ENCODE results near the gene MGAT5B. TPM values are rescaled to one million over a fixed set of nuclear protein-coding genes. Genes with fewer than 3 reads are reported as not detected.

Gene MGAT5B
- total RNA-seq, 1 experiment from 2014 or later: 15.0 TPM

- peaks cover 35% of the 10 kb centered on the region for H3K36me3 ChIP-seq
- no peaks in the 10 kb centered on the region for H3K9me3 ChIP-seq (replicated peaks)
- no peak for DNase-seq (ENCODE audit: low read depth in 1 of 2, low spot score in 2 of 2)
- no peak overlapping the region for H3K27ac ChIP-seq
- no peaks in the 10 kb centered on the region for H3K27me3 ChIP-seq (replicated peaks)
- no peaks in the 10 kb centered on the region for H3K4me1 ChIP-seq (replicated peaks)
- no peak overlapping the region for H3K4me3 ChIP-seq
These were observed 81.9 kb downstream of the MGAT5B start for GRCh38 chr17:76949913-76950695.

GRCh38 chr17:76951375-76951905 lies 83.2 kb downstream of the MGAT5B start:
- H3K36me3 ChIP-seq: peaks cover 25% of the 10 kb centered on the region
- no peak for DNase-seq (ENCODE audit: low read depth in 1 of 2, low spot score in 2 of 2)
- H3K27me3 ChIP-seq (replicated peaks): no peaks in the 10 kb centered on the region
- no peaks in the 10 kb centered on the region; the same call in 1 of the 2 replicates for H3K9me3 ChIP-seq (replicated peaks)
- H3K4me3 ChIP-seq: no peak overlapping the region
- no peaks in the 10 kb centered on the region for H3K4me1 ChIP-seq (replicated peaks)
- no peak overlapping the region for H3K27ac ChIP-seq

DNA sequence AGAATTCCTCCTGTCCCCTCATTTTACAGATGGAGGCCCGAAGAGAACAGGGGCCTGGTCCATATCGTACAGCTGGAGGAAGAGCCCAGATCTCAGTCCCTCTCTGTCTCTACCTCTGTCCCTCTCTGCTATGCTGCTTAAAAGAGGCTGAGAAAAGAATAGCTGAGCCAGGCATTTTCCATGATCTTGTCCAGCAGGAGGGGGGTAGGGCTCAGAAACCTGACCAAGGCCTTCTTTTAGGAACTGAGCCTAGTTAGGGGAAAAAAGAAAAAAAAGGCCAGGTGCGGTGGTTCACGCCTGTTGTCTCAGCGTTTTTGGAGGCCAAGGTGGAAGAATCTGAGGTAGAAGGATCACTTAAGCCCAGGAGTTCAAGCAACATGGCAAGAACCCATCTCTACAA lies 84.2 kb downstream of the MGAT5B start:
- no peak for DNase-seq (ENCODE audit: low read depth in 1 of 2, low spot score in 2 of 2)
- Histone ChIP-seq H3K9me3 (replicated peaks) (no peaks in the 10 kb centered on the region; the same call in 1 of the 2 replicates), H3K27me3 (replicated peaks) (no peaks in the 10 kb centered on the region), H3K36me3 (peaks cover 18% of the 10 kb centered on the region), H3K4me3 (no peak overlapping the region), H3K4me1 (replicated peaks) (no peaks in the 10 kb centered on the region), H3K27ac (no peak overlapping the region)

DNA sequence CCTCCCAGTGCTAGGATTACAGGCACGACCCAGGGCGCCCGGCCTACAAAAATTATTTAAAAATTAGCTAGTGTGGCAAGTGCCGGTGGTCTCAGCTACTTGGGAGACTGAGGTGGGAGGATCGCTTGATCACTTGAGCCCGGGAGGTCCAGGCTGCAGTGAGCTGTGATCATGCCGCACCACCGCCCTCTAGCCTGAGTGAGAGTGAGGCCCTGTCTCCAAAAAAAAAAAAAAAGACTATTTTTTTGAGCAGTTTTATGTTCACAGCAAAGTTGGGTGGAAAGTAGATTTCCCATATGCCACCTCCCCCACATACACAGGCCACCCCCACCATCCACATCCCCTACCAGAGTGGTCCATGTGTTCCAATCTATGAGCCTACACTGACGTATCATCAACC lies 84.9 kb downstream of the MGAT5B start:
- no peaks in the 10 kb centered on the region for H3K27me3 ChIP-seq (replicated peaks)
- no peak overlapping the region for H3K27ac ChIP-seq
- DNase-seq (ENCODE audit: low read depth in 1 of 2, low spot score in 2 of 2): no peak
- H3K9me3 ChIP-seq (replicated peaks): no peaks in the 10 kb centered on the region; the same call in 1 of the 2 replicates
- H3K4me1 ChIP-seq (replicated peaks): no peaks in the 10 kb centered on the region
- no peak overlapping the region for H3K4me3 ChIP-seq
- peaks cover 11% of the 10 kb centered on the region for H3K36me3 ChIP-seq

- Histone ChIP-seq H3K36me3 (peaks cover 2% of the 10 kb centered on the region), H3K27ac (no peak overlapping the region), H3K4me1 (replicated peaks) (no peaks in the 10 kb centered on the region), H3K27me3 (replicated peaks) (no peaks in the 10 kb centered on the region), H3K4me3 (no peak overlapping the region), H3K9me3 (replicated peaks) (no peaks in the 10 kb centered on the region; the same call in 1 of the 2 replicates)
- DNase-seq (ENCODE audit: low read depth in 1 of 2, low spot score in 2 of 2): no peak
These were observed 85.7 kb downstream of the MGAT5B start for GRCh38 chr17:76953946-76954345.

DNA sequence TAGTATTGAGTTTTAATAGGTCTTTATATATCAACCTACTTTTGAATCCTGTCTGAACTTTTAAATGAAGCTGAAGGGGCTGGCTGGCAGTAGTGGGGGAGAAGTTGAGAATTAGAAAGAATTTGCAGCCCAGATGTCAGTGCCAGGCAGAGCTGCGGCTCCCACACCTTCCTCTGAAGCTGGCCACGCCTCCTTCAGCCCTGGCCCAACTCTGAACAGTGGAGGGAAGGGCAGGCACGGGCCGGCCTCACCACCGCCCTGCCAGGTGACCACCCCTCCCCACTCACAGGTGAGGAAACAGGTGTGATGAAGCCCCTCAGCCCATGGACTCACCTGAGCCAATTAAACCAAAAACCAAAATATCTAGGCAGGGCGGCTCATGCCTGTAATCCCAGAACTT lies 87.0 kb downstream of the MGAT5B start:
- no peaks in the 10 kb centered on the region; the same call in 1 of the 2 replicates for H3K36me3 ChIP-seq
- no peaks in the 10 kb centered on the region; the same call in 1 of the 2 replicates for H3K9me3 ChIP-seq (replicated peaks)
- no peak for DNase-seq (ENCODE audit: low read depth in 1 of 2, low spot score in 2 of 2)
- H3K4me3 ChIP-seq: no peak overlapping the region
- no peak overlapping the region for H3K27ac ChIP-seq
- H3K27me3 ChIP-seq (replicated peaks): no peaks in the 10 kb centered on the region
- no peaks in the 10 kb centered on the region for H3K4me1 ChIP-seq (replicated peaks)

DNA sequence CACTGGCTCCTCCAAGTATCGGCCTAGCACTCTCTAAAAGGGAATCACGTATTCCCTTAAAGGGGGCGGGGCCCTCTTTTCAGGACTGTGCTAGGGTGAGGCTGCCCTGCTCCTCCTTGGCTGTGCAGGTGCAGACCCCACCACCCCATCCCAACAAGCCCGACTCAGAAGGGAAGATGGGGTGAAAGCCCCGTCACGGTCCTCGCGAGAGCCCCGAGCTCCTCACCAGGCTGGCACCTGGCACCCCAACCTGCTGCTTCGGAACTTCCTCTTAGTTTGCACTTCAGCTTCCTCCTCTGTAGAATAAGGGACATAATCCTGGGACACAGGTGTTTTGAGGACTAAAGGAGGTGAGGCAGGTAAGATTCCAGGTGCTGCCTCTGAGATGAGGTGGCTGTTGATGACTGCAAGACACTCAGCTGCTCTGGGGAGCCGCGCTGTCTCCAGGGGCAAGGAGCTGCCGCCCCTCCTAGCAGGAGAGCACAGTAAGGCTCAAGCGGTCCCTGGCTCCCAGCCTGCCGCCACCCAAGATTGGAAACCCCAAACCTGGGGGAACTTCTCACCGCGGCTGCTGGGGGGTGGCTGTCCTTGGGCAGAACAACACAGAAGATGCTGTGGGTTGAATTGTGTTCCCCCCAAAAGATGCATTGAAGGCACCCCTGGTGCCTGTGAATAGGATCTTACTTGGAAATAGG lies 88.8 kb downstream of the MGAT5B start:
- DNase-seq (ENCODE audit: low read depth in 1 of 2, low spot score in 2 of 2): no peak
- no peaks in the 10 kb centered on the region for H3K27me3 ChIP-seq (replicated peaks)

DNA sequence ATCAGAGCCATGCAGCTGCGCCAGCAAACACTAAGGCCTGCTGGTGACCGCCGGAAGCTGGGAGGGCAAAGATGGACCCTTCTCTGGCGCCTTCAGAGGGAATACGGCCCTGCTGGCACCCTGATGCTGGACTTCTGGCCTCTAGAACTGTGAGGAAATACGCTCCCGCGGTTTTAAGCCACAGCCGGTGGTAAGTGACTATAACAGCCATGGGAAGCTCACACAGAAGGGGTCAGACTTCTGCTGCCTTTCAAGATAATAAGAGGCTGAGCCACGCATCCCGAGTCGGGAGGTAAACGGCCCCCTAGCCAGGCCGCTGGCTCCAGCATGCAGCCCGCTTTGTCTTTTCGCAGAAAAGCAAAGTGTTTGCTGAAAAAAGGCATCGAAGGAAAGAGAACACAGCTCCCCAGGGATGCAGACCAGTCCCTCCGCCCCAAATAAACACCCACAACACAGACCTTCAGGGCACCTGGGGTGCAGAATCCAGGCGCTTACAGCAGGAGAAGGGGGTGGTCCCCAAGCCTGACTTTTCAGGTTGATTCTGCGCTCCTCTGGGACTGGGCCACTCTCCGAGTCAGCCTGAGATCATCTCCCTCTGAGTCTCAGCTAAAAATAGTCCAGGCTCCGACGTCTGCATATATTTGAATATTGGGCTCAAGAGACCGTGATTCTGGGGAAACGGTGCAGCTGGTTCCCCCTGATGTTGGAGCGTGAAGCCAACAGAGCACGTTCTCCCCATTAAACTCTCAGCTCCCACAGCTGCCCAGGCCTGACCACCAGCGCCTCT lies 89.7 kb downstream of the MGAT5B start:
- DNase-seq (ENCODE audit: low read depth in 1 of 2, low spot score in 2 of 2): no peak
- Histone ChIP-seq H3K27me3 (replicated peaks) (no peaks in the 10 kb centered on the region), H3K9me3 (replicated peaks) (no peaks in the 10 kb centered on the region; the same call in 1 of the 2 replicates), H3K27ac (no peak overlapping the region), H3K4me3 (no peak overlapping the region), H3K4me1 (replicated peaks) (no peaks in the 10 kb centered on the region), H3K36me3 (no peaks in the 10 kb centered on the region)

More for the DNA sequence above, 88.8 kb downstream of the MGAT5B start:
- Histone ChIP-seq H3K4me3 (no peak overlapping the region), H3K27ac (no peak overlapping the region), H3K36me3 (no peaks in the 10 kb centered on the region), H3K4me1 (replicated peaks) (no peaks in the 10 kb centered on the region), H3K9me3 (replicated peaks) (no peaks in the 10 kb centered on the region; the same call in 1 of the 2 replicates)

GRCh38 chr17:76958974-76959373 lies 90.8 kb downstream of the MGAT5B start:
- no peaks in the 10 kb centered on the region for H3K27me3 ChIP-seq (replicated peaks)
- H3K4me1 ChIP-seq (replicated peaks): no peaks in the 10 kb centered on the region
- no peaks in the 10 kb centered on the region; the same call in 1 of the 2 replicates for H3K9me3 ChIP-seq (replicated peaks)
- H3K4me3 ChIP-seq: no peak overlapping the region
- DNase-seq (ENCODE audit: low read depth in 1 of 2, low spot score in 2 of 2): no peak
- H3K36me3 ChIP-seq: no peaks in the 10 kb centered on the region
- H3K27ac ChIP-seq: no peak overlapping the region

GRCh38 chr17:76961869-76962268 lies 93.7 kb downstream of the MGAT5B start:
- Histone ChIP-seq H3K27me3 (replicated peaks) (no peaks in the 10 kb centered on the region), H3K9me3 (replicated peaks) (no peaks in the 10 kb centered on the region), H3K4me3 (no peak overlapping the region), H3K4me1 (replicated peaks) (no peaks in the 10 kb centered on the region), H3K36me3 (no peaks in the 10 kb centered on the region), H3K27ac (no peak overlapping the region)
- no peak for DNase-seq (ENCODE audit: low read depth in 1 of 2, low spot score in 2 of 2)

- Histone ChIP-seq H3K27ac (no peak overlapping the region), H3K27me3 (replicated peaks) (peaks cover 6% of the 10 kb centered on the region; the same call in 1 of the 2 replicates), H3K4me3 (no peak overlapping the region), H3K4me1 (replicated peaks) (no peaks in the 10 kb centered on the region), H3K36me3 (no peaks in the 10 kb centered on the region), H3K9me3 (replicated peaks) (no peaks in the 10 kb centered on the region)
- DNase-seq (ENCODE audit: low read depth in 1 of 2, low spot score in 2 of 2): no peak
These were observed 94.7 kb downstream of the MGAT5B start for GRCh38 chr17:76962858-76963257.

- peaks cover 21% of the 10 kb centered on the region for H3K27me3 ChIP-seq (replicated peaks)
- H3K4me1 ChIP-seq (replicated peaks): peaks cover 6% of the 10 kb centered on the region
- no peak for DNase-seq (ENCODE audit: low read depth in 1 of 2, low spot score in 2 of 2)
- no peaks in the 10 kb centered on the region for H3K36me3 ChIP-seq
- no peaks in the 10 kb centered on the region for H3K9me3 ChIP-seq (replicated peaks)
- no peak overlapping the region for H3K4me3 ChIP-seq
- H3K27ac ChIP-seq: no peak overlapping the region
These were observed 97.8 kb downstream of the MGAT5B start for GRCh38 chr17:76966016-76966415.

- Histone ChIP-seq H3K27ac (no peak overlapping the region), H3K4me3 (no peak overlapping the region), H3K27me3 (replicated peaks) (peaks cover 21% of the 10 kb centered on the region), H3K9me3 (replicated peaks) (no peaks in the 10 kb centered on the region), H3K36me3 (no peaks in the 10 kb centered on the region), H3K4me1 (replicated peaks) (peaks cover 6% of the 10 kb centered on the region)
- DNase-seq (ENCODE audit: low read depth in 1 of 2, low spot score in 2 of 2): no peak
These were observed 98.4 kb downstream of the MGAT5B start for GRCh38 chr17:76966486-76967181.

All from SJSA1 (cell line).